ENCODE results near the gene ST6GALNAC1. TPM values are rescaled to one million over a fixed set of nuclear protein-coding genes. Genes with fewer than 3 reads are reported as not detected.

Gene ST6GALNAC1
- total and polyA plus RNA-seq, 2 of the 13 experiments (the other 11 are each of a cell fraction or from before 2014, with no cell fraction given) = not detected

- no peak for TF ChIP-seq ZBTB33 (CRISPR knock-in tag; IDR thresholded peaks at IDR 0.05)
- TF ChIP-seq RORA (CRISPR knock-in tag; IDR thresholded peaks at IDR 0.05) = no peak
- TF ChIP-seq SMARCE1 (IDR thresholded peaks at IDR 0.05; ENCODE audit: borderline replicate concordance) = no peak
- TF ChIP-seq TFDP2 (CRISPR knock-in tag; IDR thresholded peaks at IDR 0.05) = no peak
- TF ChIP-seq ZNF432 (CRISPR knock-in tag; IDR thresholded peaks at IDR 0.05; ENCODE audit: borderline replicate concordance) = no peak
- no peak for TF ChIP-seq SCMH1 (CRISPR knock-in tag; IDR thresholded peaks at IDR 0.05; ENCODE audit: borderline replicate concordance)
- TF ChIP-seq AFF4 (CRISPR knock-in tag; IDR thresholded peaks at IDR 0.05) = no peak
- TF ChIP-seq IKZF5 (CRISPR knock-in tag; IDR thresholded peaks at IDR 0.05) = 0 out of 2 replicates have a peak, but pooled peaks have one; percentile 59
- TF ChIP-seq GLI4 (CRISPR knock-in tag; IDR thresholded peaks at IDR 0.05; ENCODE audit: borderline replicate concordance) = no peak
- no peak for TF ChIP-seq ZNF256 (CRISPR knock-in tag; conservative IDR thresholded peaks at IDR 0.05)
- no peak for TF ChIP-seq ZFP36 (IDR thresholded peaks at IDR 0.05; ENCODE audit: borderline replicate concordance, low read depth, low read length, partially characterized antibody)
- TF ChIP-seq ZNF414 (CRISPR knock-in tag; IDR thresholded peaks at IDR 0.05) = no peak
- no peak; the same call in 1 of the 2 replicates for TF ChIP-seq E2F1 (CRISPR knock-in tag; IDR thresholded peaks at IDR 0.05)
- TF ChIP-seq ZFP82 (CRISPR knock-in tag; IDR thresholded peaks at IDR 0.05; ENCODE audit: borderline replicate concordance) = no peak
- no peak for TF ChIP-seq ZBTB3 (CRISPR knock-in tag; IDR thresholded peaks at IDR 0.05; ENCODE audit: borderline replicate concordance, low read depth)
Measured at GRCh38 chr17:76612977-76613851, 30.3 kb downstream of the ST6GALNAC1 start (continued).

All from HepG2 (cell line).